ENCODE data around the gene GHRL. TPM values are rescaled to one million over a fixed set of nuclear protein-coding genes. Genes with fewer than 3 reads are reported as not detected.

The GHRL gene
- total and polyA plus RNA-seq, 12 donors: 0.33 to 2.2 (median 0.97) TPM; not detected in 7

DNA sequence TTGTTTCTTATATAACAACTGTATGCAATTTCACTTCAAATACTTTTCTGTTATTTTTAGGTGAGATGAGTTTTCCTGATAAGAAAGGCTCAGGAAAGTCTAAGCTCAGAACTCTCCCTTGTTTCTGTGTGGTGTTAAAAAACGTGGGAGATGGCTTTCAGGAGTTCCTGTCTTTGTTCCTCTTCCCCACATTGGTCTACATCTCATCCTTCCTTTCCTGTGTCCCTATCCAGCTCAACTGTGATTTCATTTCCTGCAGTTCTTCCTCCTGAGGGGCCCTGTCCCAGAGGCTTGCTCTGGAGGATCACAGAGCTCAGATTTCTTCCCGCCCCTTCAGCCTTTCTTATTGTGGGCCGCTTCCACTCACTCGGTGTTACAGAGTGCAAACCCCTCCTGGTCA, 17.0 kb upstream of the GHRL start:
- Histone ChIP-seq H3K4me3 (no peak overlapping the region), H3K27ac (no peak overlapping the region), H3K36me3 (replicated peaks in 1 of 2) (peaks cover 0 to 85% of the 10 kb centered on the region in 2 donors), H3K4me1 (replicated peaks in 1 of 2) (no peaks in the 10 kb centered on the region), H3K27me3 (no peaks in the 10 kb centered on the region), H3K9me3 (replicated peaks in 1 of 3) (no peaks in the 10 kb centered on the region)
- TF ChIP-seq, protein P1, sequence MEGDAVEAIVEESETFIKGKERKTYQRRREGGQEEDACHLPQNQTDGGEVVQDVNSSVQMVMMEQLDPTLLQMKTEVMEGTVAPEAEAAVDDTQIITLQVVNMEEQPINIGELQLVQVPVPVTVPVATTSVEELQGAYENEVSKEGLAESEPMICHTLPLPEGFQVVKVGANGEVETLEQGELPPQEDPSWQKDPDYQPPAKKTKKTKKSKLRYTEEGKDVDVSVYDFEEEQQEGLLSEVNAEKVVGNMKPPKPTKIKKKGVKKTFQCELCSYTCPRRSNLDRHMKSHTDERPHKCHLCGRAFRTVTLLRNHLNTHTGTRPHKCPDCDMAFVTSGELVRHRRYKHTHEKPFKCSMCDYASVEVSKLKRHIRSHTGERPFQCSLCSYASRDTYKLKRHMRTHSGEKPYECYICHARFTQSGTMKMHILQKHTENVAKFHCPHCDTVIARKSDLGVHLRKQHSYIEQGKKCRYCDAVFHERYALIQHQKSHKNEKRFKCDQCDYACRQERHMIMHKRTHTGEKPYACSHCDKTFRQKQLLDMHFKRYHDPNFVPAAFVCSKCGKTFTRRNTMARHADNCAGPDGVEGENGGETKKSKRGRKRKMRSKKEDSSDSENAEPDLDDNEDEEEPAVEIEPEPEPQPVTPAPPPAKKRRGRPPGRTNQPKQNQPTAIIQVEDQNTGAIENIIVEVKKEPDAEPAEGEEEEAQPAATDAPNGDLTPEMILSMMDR (IDR thresholded peaks at IDR 0.05): no peak
- TF ChIP-seq POLR2A (IDR thresholded peaks at IDR 0.05): no peak
- WGBS, 4 donors: 62 to 71% (median 67%) methylated on average over 4 of the region's 4 CpGs
- no peak for DNase-seq
- intact Hi-C loops (cut with DNase I): no loop called here

GRCh38 chr3:10308678-10309077, 15.9 kb upstream of the GHRL start:
- Histone ChIP-seq H3K4me3 (no peak overlapping the region), H3K36me3 (replicated peaks in 1 of 2) (peaks cover 0 to 85% of the 10 kb centered on the region in 2 donors), H3K27me3 (no peaks in the 10 kb centered on the region), H3K27ac (no peak overlapping the region), H3K4me1 (replicated peaks in 1 of 2) (no peaks in the 10 kb centered on the region), H3K9me3 (replicated peaks in 1 of 3) (no peaks in the 10 kb centered on the region)
- WGBS, 4 donors: 92 to 98% (median 93%) methylated on average over 7 of the region's 7 CpGs
- no peak for TF ChIP-seq POLR2A (IDR thresholded peaks at IDR 0.05)
- TF ChIP-seq, protein P1 (IDR thresholded peaks at IDR 0.05): no peak
- DNase-seq: no peak
- intact Hi-C loops (cut with DNase I): no loop called here

GRCh38 chr3:10306156-10306555, 13.4 kb upstream of the GHRL start:
- Histone ChIP-seq H3K36me3 (replicated peaks in 1 of 2) (peaks cover 0 to 85% of the 10 kb centered on the region in 2 donors), H3K9me3 (replicated peaks in 1 of 3) (no peaks in the 10 kb centered on the region), H3K4me1 (replicated peaks in 1 of 2) (peaks cover 0 to 6% of the 10 kb centered on the region in 2 donors), H3K27me3 (no peaks in the 10 kb centered on the region), H3K27ac (no peak overlapping the region), H3K4me3 (no peak overlapping the region)
- WGBS, 4 donors: 96 to 100% (median 96%) methylated on average over 3 of the region's 3 CpGs
- TF ChIP-seq, protein P1 (IDR thresholded peaks at IDR 0.05): no peak
- TF ChIP-seq POLR2A (IDR thresholded peaks at IDR 0.05): no peak
- DNase-seq: no peak
- intact Hi-C loops (cut with DNase I): no loop called here

DNA sequence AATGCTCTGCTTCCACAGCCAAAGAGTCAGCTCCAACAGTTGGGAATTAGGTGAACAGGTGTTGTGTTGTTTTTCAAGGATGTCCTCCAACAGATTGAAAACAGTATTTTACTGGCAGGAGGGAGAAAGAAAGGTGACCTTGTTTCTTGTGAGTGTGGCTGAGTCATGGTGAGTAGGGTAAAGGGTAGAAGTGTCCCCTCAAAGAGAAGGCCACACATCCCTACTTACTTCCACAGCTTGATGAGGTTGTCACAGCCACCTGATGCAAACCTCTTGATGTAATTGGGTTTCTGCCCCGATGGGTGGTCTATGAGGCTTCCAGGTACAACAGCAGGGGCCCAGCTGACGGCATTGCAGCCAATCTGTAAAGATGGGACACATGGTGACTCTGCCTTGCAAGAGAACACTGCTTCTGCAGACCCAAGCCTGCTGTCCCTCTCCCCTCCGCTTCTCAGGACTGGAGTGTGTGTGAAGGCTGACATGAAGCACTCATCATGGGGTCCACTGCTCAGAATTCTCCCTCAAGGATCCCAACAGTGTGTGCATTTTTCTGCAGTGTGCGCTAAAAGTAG, 12.7 kb upstream of the GHRL start:
- H3K4me1 ChIP-seq (replicated peaks in 1 of 2): peaks cover 0 to 6% of the 10 kb centered on the region in 2 donors
- intact Hi-C loops (cut with DNase I): no loop called here
- H3K4me3 ChIP-seq: no peak overlapping the region
- 82 to 99% (median 96%) methylated on average over 3 to 4 of the region's 4 CpGs for WGBS, 4 donors
- no peaks in the 10 kb centered on the region for H3K9me3 ChIP-seq (replicated peaks in 1 of 3)
- H3K36me3 ChIP-seq (replicated peaks in 1 of 2): peaks cover 0 to 85% of the 10 kb centered on the region in 2 donors
- no peak overlapping the region for H3K27ac ChIP-seq
- no peak for DNase-seq
- no peak for TF ChIP-seq POLR2A (IDR thresholded peaks at IDR 0.05)
- TF ChIP-seq, protein P1 (IDR thresholded peaks at IDR 0.05): no peak
- H3K27me3 ChIP-seq: no peaks in the 10 kb centered on the region

Measured in adrenal gland (tissue), 12 donors.